SIG-M5 treated with dmso at 0.1 percent for 504 hours (cell line): ENCODE results near the gene ST6GALNAC5.

ENCODE experiments used
- DNase-seq: peaks from one replicate; lab custom pipeline; 2025; ENCODE audit not compliant: unreplicated experiment; lab: John Stamatoyannopoulos, UW

The ST6GALNAC5 gene

DNA sequence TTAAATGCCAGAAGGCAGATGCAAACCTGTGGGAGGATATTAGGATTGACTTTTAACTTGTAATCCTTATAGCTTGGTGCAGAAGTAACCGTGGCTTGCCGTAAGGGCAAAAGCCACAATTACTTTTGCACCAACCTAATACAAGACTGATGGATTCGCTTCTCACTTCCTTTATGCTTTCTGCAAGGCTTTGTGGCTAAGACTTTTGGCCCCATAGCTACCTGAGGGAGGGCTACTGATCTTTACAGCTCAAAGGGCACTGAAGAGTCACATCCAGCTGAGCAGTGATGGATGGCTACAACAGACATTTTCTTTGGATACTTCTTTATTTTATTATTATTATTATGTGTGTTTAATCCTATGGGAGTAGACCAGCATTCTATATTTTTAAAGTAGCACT lies 140.4 kb downstream of the ST6GALNAC5 start:
- no peak for DNase-seq

DNA sequence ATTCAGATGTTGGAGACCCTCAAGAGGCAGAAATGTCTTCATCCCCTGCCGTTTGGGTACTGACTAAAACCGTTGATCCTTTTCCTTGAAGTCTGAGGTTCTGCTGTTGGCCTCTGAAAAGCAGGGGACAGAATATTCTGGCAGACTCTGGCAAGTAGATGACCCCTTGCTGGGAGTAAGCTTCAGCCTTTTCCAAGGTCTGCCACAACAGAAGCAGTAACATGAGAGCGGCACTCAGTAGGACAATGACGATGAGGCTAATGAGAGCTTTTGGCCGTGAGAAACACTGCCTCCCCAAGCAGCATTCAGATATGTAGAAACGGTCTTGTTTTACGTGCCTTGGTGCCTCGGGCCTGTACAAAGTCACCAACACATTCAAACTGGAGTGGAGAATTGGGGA lies 143.7 kb downstream of the ST6GALNAC5 start:
- no peak for DNase-seq

DNA sequence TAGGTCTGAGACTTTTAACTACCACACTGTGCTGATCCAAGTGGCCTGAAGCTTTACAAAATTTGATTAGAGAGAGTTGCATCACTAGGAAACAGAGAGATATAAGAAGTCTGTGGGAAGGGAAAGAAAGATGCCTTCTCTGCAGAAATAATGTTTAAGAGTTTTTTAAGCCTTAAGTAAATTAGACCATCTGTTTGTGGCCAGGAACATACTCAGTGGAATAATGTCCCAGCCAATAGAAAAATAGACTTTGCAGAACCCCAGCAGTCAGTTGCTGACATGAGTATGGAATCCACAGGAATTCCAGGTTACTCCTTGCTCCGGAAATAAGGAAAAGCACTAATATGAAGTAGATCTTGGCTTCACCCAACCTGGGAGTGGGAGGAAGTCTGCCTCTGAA lies 144.8 kb downstream of the ST6GALNAC5 start:
- no peak for DNase-seq

DNA sequence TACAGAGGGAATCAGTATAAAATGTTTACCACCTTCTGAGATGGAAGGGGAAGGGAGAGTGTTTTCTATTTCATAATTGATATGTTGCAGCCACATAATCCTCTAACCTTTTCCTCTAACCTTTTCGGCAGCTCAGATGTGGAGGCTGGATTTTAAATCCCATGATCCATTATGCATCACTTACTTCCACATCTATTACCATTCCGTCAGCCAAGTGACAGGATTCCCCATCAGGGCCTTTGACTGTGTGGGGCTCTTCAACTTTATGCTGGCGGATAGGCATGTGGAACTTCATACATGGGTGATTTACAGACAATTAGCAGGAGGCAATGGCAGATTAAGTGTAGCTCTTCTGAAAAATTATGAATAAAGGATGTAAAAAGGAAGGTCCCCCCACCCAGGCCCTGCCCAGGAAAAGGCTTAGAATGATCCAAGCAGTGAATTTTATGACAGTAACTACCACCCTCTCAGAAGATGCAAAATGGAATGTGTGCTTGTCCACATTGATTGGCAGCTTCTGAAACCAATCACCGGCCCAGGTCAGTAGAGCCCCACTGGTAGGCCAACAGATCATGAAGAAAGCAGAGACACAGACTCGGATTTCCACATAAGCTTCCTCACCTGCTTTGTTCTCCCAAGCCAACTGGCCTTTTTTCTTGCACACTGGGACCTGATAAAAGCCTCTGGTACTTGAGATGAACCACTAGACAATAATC lies 147.0 kb downstream of the ST6GALNAC5 start:
- no peak for DNase-seq

DNA sequence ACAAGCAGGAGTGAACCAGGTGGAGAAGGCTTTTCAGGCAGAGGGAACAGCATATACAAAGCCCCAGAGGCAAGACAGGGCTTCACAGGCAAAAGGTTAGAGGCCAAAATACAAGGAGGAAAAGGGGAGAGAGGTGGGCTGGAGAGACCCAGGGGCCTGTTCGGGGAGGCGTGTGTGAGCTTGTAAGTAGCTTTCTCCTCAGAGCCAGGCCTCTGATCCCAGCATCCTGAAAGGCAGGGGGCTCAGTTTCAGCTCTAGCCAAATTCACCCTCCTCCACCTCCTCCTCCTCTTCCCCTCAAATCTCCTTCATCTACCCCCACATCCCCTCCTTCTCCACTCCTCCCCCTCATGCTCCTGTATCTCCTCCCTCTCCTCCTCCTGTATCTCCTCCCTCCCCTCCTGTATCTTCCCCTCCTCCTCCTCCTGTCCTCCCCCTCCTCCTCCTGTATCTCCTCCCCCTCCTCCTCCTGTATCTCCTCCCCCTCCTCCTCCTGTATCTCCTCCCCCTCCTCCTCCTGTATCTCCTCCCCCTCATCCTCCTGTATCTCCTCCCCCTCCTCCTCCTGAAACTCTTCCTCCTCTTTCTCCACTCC lies 148.6 kb downstream of the ST6GALNAC5 start:
- DNase-seq, result no peak

DNA sequence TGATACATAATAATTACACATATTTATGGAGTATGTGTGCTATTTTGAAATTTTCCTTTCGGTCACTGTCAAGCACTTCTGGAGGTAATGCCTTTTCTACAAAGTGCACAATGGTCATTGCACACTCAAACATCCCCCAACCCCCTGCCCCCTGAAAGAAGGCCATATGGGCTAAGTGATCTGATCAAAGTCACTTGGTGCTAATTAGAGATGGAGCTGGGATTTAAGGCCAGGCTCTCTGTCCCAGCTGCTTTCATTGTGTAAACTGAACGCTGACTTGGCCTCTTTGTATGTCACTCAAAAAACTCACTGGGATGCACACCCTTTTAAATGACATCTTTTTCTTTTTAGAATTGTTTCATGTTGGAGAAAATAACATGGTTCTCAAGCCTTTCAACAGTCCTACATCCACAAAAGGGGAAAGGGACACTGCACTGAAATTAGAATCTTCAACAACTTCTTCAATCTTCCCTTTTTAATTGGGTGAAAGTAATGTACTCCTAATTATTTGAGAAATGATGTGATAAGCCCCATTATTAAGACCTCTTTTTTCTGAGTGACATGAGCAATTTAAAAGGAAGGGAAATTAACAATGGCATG lies 149.2 kb downstream of the ST6GALNAC5 start:
- no peak for DNase-seq

DNA sequence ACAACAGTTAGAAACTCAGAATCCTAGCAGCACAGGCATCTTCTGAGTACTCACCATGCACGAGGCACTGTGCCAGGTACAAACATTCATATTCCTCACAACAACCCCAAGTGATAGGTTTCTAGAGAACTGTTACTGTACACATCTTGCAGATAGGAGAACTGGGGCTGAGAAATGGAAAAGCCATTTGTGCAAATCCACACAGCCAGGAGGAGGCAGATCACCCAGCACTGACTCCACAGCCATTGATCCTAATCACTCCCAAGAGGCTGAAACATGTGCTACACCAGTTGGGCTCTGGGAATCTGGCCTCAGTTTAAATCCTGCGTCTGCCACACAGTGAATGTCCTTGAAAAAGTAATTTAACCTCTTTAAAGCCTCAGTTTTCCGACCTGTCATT lies 151.0 kb downstream of the ST6GALNAC5 start:
- no peak for DNase-seq

DNA sequence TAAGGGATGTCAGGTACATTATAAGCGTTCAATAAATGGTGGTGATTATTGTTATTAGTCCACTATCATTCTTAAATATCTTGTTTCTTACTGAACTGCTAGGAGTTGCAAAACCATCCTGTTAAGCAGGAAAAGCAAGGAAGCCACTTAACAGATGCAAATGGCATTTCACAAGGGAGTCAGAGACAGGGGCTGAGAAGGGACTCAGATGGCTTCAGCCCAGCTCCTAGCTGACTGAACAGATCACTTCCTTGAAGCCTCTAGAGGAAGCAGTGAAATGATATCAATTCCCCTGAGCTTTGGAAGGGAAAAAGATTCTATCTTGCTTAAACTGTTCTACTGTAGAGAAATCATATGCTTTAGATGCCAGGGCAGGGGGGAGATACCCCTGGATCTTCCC lies 151.5 kb downstream of the ST6GALNAC5 start:
- DNase-seq, result no peak

DNA sequence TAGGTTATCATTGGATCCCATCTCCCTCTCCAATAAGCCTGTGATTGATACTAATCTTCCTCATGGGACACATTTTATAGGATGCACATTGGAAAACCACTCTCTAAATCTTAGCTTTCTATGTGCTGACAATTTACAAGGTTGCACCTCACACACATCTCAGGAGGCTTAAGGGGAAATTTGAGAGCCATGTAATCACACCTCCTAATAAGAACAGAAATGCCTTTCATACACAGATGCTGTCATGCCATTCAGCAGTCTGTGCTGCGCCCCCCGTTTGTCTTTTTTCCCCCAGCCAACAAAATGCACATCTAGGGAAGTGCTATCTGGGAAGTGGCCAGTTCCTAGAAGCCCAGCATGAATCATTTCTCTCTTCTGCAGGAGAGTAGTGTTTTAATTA lies 154.5 kb downstream of the ST6GALNAC5 start:
- DNase-seq, result no peak

DNA sequence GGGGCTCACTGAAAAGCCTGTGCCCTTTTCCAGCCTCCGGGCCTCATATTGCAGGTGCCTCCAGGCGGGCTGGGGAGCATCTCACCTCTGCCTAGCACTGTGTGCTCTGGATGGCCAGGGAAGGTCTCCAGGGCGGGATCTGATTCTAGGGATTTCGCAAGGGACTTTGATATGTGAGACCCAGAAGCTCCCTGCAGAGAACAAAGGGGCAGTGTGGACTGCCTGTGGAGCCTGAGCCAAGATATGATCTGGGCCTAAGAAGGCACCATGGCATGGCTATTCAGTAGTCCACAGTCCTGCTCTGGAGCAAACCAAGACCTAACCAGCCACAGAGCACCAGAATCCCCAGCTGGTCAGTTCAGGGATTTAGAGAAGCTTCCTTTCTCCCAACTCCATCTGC lies 157.2 kb downstream of the ST6GALNAC5 start:
- DNase-seq, result no peak

DNA sequence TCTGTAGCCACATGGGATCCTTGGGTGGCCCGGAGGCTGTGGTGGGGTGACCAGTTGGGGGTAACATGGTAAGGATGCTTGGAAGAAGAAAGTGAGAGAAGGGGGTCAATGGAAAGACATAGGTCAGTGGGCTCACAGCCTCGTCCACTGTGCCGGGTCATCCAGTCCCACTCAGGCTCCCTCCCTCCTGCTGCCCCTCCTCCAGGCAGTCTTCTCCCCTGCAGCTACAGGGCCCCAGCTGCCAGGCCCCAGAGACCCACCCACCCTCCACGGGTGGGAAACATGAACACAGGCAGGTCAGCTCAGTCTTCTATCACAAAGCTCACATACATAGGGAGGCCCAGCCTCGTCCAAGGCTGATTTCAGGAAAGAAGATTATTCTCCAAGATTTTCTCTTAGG lies 158.3 kb downstream of the ST6GALNAC5 start:
- no peak for DNase-seq

DNA sequence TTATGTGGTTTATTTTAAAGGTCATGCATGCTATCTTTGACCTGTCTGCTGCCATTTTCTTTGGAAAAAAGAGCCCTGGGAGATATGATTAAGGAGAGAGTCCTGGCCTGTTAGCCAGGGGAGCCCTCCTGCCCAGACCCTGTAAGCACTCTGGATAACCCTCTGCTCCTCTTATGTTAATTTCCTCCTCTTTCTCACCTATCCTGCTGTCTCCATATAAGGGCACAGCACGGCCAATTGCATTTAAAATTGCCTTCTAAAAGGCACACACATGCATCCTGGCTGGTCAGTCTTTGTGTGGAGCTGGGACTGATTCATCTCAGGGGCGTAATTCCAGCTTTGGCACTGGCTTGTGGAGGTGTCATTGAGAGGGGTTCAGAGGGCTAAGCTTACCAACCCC lies 158.9 kb downstream of the ST6GALNAC5 start:
- DNase-seq, result no peak

DNA sequence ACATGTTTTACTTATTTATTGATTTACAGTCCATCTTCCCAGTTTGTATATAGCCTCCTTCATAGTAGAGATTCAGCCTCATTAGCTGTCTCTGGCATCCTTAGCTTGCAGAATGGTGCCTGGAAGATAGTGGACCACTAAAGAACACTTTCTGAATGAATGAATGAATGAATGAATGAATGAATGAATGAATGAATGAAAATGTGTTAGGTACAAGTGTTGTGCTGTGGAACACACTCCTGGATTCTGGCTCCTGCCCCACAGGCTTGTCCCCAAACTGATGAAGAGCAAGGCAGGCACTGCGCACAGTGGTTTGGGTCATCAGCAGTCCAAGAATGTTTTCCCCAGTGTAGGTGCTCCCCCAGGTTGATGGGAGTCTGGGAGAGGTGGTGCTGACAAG lies 159.4 kb downstream of the ST6GALNAC5 start:
- DNase-seq, result no peak

DNA sequence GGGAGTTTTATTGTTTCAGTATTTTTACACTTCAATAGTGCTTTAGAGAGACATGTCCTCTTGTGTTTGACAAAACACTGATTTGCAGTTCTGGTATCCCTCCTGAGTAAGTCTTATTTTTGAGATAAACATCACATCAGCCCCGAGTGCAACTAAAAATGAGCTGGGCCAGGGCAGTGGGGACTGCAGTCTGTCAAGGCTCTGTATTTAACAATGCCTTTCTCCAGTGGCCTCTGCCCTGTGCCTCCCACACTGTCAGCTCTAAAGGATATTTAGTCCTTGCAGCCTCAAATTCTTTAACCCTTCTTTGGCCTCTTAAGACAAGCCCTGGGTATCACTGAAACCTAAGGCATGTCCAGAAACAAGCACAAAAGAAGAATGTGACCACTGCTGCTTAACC lies 160.6 kb downstream of the ST6GALNAC5 start:
- DNase-seq, result no peak

DNA sequence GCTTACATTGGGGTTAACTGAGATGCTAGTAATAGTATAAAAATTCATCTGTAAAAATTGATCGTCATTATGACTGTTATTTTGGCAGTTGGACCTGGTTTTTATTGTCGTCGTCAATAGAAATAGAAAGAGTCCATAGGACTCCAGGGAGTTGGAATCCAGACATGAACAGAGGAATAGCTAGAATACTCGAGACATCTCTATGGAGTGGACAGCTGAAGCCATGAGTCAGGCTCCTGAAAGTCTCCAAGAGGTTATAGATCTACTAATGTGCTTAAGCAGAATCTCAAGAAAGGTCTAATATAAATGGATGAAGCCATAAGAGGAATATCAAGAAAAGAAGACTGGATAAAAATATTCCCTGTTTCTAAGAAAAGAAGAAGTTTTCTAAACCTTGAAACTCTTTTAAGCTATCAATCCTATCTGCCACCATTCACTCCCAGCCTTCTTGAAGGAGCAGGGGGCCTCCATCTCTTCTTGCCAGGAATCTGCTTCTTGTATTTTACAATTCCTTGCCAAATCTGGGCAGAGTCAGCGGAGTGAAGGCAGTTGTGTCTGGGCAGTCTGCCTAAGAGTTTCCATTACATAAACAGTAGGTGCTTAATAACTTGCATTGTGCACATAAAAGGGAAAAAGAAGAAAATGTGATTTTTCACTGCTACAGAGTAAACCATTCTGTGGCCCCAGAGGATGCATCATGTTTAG lies 163.3 kb downstream of the ST6GALNAC5 start:
- no peak for DNase-seq

DNA sequence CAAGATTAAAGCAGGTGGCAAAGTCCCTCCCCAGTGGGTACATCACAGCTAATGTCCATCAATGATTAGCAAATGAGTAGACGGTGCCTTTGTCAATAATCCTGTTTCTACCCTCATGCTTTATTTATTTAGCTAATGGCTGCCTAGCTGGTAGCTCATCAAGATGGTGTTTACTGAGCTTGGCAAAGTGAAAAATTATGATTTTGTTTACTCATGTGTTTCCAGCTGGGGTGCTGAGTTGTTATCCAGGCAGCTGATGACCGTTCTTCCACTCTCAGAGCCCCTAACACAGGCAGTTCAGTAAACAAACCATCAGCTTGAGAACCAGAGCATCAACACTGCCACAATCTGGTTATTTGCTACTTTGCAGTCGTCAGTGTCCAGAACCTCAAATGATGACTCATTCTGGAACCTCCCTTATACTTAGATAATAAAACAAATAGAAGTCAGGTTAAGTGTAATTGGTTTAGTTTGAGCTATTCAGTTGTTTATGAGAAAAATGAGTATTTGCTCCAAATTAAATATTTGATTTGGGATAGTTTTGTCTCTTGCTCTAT lies 163.9 kb downstream of the ST6GALNAC5 start:
- DNase-seq, result no peak

DNA sequence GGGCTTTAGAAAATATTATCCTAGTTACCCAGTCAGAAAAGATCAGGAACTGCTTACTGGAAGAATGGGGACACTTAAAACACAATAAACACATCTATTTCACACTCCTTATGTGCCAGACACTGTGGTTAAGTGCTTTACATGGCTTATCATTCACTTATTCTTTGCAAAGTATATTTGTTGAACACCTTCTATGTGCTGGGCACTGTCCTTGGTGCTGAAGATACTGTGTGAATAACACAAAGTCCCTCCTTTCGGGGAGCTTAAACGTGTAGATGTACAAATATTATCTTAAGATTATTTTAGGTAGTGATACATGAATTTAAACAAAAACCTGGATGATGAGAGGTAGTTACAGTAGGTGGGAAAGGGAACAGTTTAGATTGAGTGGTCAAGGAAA lies 169.3 kb downstream of the ST6GALNAC5 start:
- DNase-seq, result no peak

DNA sequence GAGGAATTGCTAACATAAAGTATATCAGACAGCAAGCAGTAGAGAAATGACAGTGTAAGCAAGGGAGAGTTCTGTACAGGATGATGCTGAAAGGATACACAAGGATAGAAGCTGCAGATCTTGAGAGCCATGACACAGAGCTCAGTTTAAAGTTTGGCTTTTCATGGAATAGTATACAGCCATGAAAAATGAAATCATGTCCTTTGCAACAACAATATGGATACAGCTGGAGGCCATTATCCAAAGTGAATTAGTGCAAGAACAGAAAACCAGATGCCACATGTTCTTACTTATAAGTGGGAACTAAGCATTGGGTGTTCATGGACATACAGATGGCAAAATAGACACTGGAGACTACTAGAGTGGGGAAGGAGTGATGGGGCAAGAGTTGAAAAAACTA lies 169.8 kb downstream of the ST6GALNAC5 start:
- no peak for DNase-seq

DNA sequence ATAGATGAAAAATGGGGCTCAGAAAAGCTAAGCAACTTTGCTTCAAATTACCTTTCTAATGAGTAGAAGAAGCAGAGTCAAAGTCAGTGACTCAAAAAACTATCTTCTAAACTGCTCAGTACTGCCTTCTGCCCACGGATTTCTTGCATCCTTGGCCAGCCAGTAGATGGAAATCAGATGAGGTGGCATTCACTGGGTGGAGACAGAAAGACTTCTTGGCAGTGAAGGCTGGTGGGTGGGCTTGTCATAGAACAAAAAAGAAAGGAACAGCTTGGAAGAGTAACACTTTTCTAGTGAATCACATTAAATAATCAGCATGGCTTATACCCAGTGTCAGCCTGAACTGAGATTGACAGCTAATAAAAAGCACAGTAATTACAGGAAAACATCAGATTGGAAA lies 170.7 kb downstream of the ST6GALNAC5 start:
- DNase-seq, result no peak

DNA sequence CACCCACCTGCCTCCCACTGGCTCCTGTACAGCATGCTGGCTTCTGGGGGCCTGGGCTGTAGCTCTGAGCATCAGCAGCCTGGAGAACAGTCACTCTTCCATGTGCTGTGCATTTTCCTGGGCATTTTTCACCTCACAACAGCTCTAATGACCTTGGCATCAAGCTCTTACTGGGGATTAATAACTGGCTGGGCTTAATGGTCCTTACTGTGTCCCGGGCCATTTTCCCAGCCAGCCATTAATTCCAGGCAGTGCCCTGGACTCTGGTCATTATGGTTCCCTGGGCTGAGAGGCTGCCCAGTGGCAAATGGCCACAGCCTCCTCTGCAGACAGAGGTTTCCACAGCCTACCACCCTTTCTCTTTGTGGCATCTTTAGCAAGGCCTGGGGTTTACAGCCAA lies 171.8 kb downstream of the ST6GALNAC5 start:
- no peak for DNase-seq

DNA sequence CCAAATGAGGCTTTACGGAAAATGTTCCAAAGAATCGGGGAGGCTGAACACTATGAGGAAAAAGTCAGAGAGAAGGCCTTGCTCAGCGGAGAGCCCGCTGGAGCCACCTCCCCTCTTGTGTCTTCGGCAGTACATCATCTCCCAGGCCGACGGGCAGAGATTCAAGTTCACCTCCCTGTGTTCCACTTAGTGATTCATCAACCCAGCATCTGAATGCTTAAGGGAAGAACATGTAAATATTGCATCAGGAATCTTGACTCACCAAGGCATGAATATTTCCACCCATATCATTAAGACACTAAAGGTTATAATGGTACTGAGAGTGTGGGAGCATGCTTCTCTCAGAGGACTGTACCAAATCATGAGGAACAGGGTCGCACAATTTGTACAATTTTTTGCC lies 172.5 kb downstream of the ST6GALNAC5 start:
- no peak for DNase-seq

DNA sequence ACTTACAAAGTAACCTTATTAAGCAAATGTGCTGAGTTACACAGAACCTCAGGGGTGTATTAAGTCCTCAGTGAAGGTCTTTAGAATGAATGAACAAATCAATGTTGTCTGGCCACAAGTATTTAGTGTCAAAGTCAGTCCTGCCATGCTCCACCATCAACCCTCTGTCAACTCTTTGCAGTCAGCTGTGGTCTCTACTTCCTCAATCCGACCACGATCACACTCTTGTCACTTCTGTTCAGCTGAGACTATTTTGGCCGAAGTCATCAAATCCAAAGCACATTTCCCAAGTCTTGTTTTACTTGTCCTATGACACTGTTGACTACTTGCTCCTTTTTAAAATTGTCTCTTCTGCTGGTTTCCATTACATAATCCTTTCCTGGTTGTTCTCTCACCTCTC lies 173.5 kb downstream of the ST6GALNAC5 start:
- DNase-seq, result peak; percentile 16
